ENCODE measurements around the gene PTPRC. TPM values are rescaled to one million over a fixed set of nuclear protein-coding genes. Genes with fewer than 3 reads are reported as not detected.

The PTPRC gene
- total RNA-seq, 1 experiment from 2014 or later, result 1.4 TPM

- no TSS peak for BruUV-seq (replicated peaks)
- Histone ChIP-seq H3K27me3 (ENCODE audit: control insufficient read depth, insufficient read depth, low read length) (no peaks in the 10 kb centered on the region), H3K4me1 (ENCODE audit: control insufficient read depth, insufficient read depth, low read length) (peaks cover 15% of the 10 kb centered on the region), H3K36me3 (ENCODE audit: control insufficient read depth, insufficient read depth, low read length) (no peaks in the 10 kb centered on the region), H3K27ac (ENCODE audit: low read length) (no peak overlapping the region), H3K9me3 (ENCODE audit: control insufficient read depth, insufficient read depth, low read depth, low read length) (no peaks in the 10 kb centered on the region), H3K4me3 (ENCODE audit: low read depth in 2 of 2, low read length in 2 of 2) (no peak overlapping the region)
- in situ Hi-C loops (cut with HindIII; ENCODE audit: low pct_unique_long_range_greater_than_20kb, low sequenced_read_pairs), result no loop called here
- TF ChIP-seq SIN3A (IDR thresholded peaks at IDR 0.05; ENCODE audit: borderline replicate concordance, insufficient read depth, low read depth, low read length) (no peak), POLR2AphosphoS5 (IDR thresholded peaks at IDR 0.05; ENCODE audit: low read depth, low read length) (no peak), REST (IDR thresholded peaks at IDR 0.05; ENCODE audit: insufficient read depth in 1 of 2, low read depth in 2 of 2, low read length in 1 of 2) (no peak), TCF7L2 (IDR thresholded peaks at IDR 0.05; ENCODE audit: low read depth, low read length) (no peak)
- TF ChIP-seq, protein P1, sequence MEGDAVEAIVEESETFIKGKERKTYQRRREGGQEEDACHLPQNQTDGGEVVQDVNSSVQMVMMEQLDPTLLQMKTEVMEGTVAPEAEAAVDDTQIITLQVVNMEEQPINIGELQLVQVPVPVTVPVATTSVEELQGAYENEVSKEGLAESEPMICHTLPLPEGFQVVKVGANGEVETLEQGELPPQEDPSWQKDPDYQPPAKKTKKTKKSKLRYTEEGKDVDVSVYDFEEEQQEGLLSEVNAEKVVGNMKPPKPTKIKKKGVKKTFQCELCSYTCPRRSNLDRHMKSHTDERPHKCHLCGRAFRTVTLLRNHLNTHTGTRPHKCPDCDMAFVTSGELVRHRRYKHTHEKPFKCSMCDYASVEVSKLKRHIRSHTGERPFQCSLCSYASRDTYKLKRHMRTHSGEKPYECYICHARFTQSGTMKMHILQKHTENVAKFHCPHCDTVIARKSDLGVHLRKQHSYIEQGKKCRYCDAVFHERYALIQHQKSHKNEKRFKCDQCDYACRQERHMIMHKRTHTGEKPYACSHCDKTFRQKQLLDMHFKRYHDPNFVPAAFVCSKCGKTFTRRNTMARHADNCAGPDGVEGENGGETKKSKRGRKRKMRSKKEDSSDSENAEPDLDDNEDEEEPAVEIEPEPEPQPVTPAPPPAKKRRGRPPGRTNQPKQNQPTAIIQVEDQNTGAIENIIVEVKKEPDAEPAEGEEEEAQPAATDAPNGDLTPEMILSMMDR (IDR thresholded peaks at IDR 0.05), result no peak
- ChIA-PET CTCF (interaction anchor here (0.7 kb wide), 2 partner anchors 18 to 824 kb away, joined by 5 to 7 read pairs; no protein-coding TSS in a partner anchor), POLR2A (no interaction called here)
- DNase-seq (ENCODE audit: low read depth, low spot score) (no peak), ATAC-seq (no peak)
- intact Hi-C loops (cut with micrococcal nuclease; ENCODE audit: unreplicated experiment), result no loop called here
Observed at GRCh38 chr1:198678301-198678836, 39.5 kb downstream of the PTPRC start.

GRCh38 chr1:198678901-198679329 is 40.1 kb downstream of the PTPRC start:
- intact Hi-C loops (cut with micrococcal nuclease; ENCODE audit: unreplicated experiment), result no loop called here
- no peaks in the 10 kb centered on the region for H3K36me3 ChIP-seq (ENCODE audit: control insufficient read depth, insufficient read depth, low read length)
- no peak overlapping the region for H3K27ac ChIP-seq (ENCODE audit: low read length)
- POLR2A ChIA-PET, result no interaction called here
- no TSS peak for BruUV-seq (replicated peaks)
- TF ChIP-seq, protein P1 (IDR thresholded peaks at IDR 0.05), result no peak
- no peak for TF ChIP-seq TCF7L2 (IDR thresholded peaks at IDR 0.05; ENCODE audit: low read depth, low read length)
- no peak for TF ChIP-seq SIN3A (IDR thresholded peaks at IDR 0.05; ENCODE audit: borderline replicate concordance, insufficient read depth, low read depth, low read length)
- TF ChIP-seq REST (IDR thresholded peaks at IDR 0.05; ENCODE audit: insufficient read depth in 1 of 2, low read depth in 2 of 2, low read length in 1 of 2), result no peak
- TF ChIP-seq POLR2AphosphoS5 (IDR thresholded peaks at IDR 0.05; ENCODE audit: low read depth, low read length), result no peak
- no peaks in the 10 kb centered on the region for H3K9me3 ChIP-seq (ENCODE audit: control insufficient read depth, insufficient read depth, low read depth, low read length)
- no peak overlapping the region for H3K4me3 ChIP-seq (ENCODE audit: low read depth in 2 of 2, low read length in 2 of 2)
- ATAC-seq (no peak), DNase-seq (ENCODE audit: low read depth, low spot score) (no peak)
- H3K27me3 ChIP-seq (ENCODE audit: control insufficient read depth, insufficient read depth, low read length), result no peaks in the 10 kb centered on the region
- in situ Hi-C loops (cut with HindIII; ENCODE audit: low pct_unique_long_range_greater_than_20kb, low sequenced_read_pairs), result no loop called here
- CTCF ChIA-PET, result interaction anchor here (0.7 kb wide), 2 partner anchors 17 to 824 kb away, joined by 5 to 7 read pairs; no protein-coding TSS in a partner anchor
- H3K4me1 ChIP-seq (ENCODE audit: control insufficient read depth, insufficient read depth, low read length), result peaks cover 15% of the 10 kb centered on the region
